ENCODE measurements around the gene CRLF1. TPM values are rescaled to one million over a fixed set of nuclear protein-coding genes. Genes with fewer than 3 reads are reported as not detected.

CRLF1 gene
- total and polyA plus RNA-seq, 10 of the 15 experiments (the other 5 are each of a cell fraction or from before 2014, with no cell fraction given), result 0.10 to 1.2 (median 0.49) TPM; not detected in 4

DNA sequence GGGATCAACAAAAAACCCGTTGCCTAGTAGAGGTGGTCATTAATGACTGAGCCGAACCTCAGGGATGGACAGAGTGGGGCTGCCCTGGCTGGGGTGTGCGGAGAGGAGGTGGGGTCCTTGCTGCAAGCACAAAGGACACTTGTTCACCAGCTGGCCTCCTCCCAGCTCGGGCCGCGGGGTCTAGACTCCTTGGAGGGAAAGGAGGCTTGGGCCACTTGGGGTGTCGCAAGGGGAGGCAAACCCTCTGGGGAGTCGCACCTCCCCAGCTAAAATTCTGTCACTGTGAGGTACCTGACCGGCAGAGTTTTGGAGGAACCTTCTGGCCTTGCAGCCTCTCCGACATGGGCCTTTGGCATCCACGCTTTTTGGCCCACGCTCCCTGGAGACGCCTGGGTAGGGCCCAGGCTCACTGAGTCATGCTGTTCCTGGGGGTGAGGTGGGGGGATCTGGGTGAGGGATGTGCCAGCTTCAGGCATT is 38.5 kb upstream of the CRLF1 start (continued):
- no peak for TF ChIP-seq HDAC6 (IDR thresholded peaks at IDR 0.05; ENCODE audit: unreplicated experiment)

DNA sequence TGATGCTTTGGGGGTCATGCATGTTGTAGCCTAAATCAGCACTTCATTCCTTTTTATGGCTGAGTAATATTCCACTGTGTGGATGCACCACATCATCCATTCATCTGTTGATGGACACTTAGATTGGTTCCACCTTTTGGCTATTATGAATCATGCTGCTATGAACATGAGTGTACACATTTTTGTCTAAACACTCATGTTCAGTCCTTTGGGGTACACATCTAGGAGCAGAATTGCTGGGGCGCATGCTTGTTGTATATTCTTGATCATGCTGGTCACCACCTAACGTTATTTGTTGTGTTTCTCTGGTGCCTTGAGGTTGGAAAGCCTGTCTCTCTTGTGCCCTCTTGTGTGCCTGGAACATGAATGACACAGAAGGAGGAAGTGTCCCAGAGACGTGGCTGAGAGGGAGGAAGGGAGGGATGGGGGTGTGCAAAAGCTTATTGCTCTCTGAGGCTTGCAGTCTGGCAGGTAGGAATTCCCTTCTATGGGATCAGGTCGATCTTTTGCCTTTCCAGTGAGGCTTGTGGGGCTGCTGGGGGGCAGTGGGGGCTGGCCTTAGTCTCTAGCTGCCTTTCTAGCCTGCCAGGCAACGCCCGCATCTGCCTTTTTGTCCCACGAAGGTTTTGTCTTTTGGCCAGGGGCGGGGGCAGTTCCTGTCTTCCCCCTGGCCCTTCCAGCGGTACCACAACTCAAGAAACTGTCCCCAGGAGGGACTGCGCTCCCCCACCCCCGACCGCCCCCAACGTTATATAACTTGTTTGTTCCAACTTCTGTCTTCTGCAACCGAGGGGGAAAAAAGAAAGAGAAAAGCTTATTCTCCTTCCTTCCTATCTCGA is 37.8 kb upstream of the CRLF1 start:
- FAIRE-seq (no peak), DNase-seq (ENCODE audit: low read depth, low spot score) (no peak), ATAC-seq (peak; percentile 59; the same call in 2 of the 3 replicates)
- in situ Hi-C loops (cut with MboI) (no loop called here), intact Hi-C loops (cut with micrococcal nuclease; ENCODE audit: unreplicated experiment) (no loop called here)
- ChIA-PET POLR2A (interaction anchor here (0.5 to 0.6 kb wide), 2 partner anchors 43 to 141 kb away, joined by 3 to 8 read pairs; no protein-coding TSS in a partner anchor), RAD21 (ENCODE audit: unreplicated experiment) (no interaction called here), CTCF (interaction anchor here (1.1 to 1.7 kb wide), 2 partner anchors 50 to 100 kb away, joined by 3 to 6 read pairs; no protein-coding TSS in a partner anchor), SMC1A (ENCODE audit: uncharacterized antibody, unreplicated experiment) (no interaction called here)
- Histone ChIP-seq H3K4me3 (no peak overlapping the region), H3K4me2 (ENCODE audit: control insufficient read depth, insufficient read depth) (0 out of 2 replicates have a peak overlapping the region, but pooled peaks have one; percentile 5), H3K4me1 (ENCODE audit: control insufficient read depth, insufficient read depth, low read length) (peaks cover 10% of the 10 kb centered on the region), H3K79me2 (ENCODE audit: control insufficient read depth, insufficient read depth, low read length) (no peaks in the 10 kb centered on the region; the same call in 1 of the 2 replicates), H2AFZ (ENCODE audit: control insufficient read depth, low read depth, low read length) (no peak overlapping the region), H3K27me3 (replicated peaks in 1 of 2; ENCODE audit: control insufficient read depth in 2 of 2, insufficient read depth in 2 of 2, low read length in 1 of 2) (no peaks in the 10 kb centered on the region), H4K20me1 (ENCODE audit: control insufficient read depth, insufficient read depth) (peaks cover 6% of the 10 kb centered on the region; the same call in 1 of the 2 replicates), H3K9me3 (replicated peaks; ENCODE audit: control insufficient read depth, insufficient read depth, low read length) (no peaks in the 10 kb centered on the region), H3K9ac (ENCODE audit: control insufficient read depth, insufficient read depth, low read length) (no peak overlapping the region), H3K27ac (ENCODE audit: control insufficient read depth, insufficient read depth) (no peak overlapping the region), H3K36me3 (ENCODE audit: control insufficient read depth in 2 of 2, insufficient read depth in 2 of 2, low read length in 1 of 2) (no peaks in the 10 kb centered on the region)
- BruUV-seq (replicated peaks), result no TSS peak
- WGBS (ENCODE audit: insufficient coverage, insufficient replicate concordance, low lambda C conversion rate, missing lambda C conversion rate), result 55% methylated on average over 15 of the region's 15 CpGs
- no peak for TF ChIP-seq POU2F2 (IDR thresholded peaks at IDR 0.05; ENCODE audit: borderline replicate concordance, low read depth, low read length)
- TF ChIP-seq, protein P1, sequence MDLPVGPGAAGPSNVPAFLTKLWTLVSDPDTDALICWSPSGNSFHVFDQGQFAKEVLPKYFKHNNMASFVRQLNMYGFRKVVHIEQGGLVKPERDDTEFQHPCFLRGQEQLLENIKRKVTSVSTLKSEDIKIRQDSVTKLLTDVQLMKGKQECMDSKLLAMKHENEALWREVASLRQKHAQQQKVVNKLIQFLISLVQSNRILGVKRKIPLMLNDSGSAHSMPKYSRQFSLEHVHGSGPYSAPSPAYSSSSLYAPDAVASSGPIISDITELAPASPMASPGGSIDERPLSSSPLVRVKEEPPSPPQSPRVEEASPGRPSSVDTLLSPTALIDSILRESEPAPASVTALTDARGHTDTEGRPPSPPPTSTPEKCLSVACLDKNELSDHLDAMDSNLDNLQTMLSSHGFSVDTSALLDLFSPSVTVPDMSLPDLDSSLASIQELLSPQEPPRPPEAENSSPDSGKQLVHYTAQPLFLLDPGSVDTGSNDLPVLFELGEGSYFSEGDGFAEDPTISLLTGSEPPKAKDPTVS (IDR thresholded peaks at IDR 0.05; ENCODE audit: low read depth, low read length), result no peak
- no peak for TF ChIP-seq ZNF384 (IDR thresholded peaks at IDR 0.05; ENCODE audit: borderline replicate concordance, low read depth, low read length)
- no peak for TF ChIP-seq JUNB (IDR thresholded peaks at IDR 0.05)
- TF ChIP-seq, protein P2, sequence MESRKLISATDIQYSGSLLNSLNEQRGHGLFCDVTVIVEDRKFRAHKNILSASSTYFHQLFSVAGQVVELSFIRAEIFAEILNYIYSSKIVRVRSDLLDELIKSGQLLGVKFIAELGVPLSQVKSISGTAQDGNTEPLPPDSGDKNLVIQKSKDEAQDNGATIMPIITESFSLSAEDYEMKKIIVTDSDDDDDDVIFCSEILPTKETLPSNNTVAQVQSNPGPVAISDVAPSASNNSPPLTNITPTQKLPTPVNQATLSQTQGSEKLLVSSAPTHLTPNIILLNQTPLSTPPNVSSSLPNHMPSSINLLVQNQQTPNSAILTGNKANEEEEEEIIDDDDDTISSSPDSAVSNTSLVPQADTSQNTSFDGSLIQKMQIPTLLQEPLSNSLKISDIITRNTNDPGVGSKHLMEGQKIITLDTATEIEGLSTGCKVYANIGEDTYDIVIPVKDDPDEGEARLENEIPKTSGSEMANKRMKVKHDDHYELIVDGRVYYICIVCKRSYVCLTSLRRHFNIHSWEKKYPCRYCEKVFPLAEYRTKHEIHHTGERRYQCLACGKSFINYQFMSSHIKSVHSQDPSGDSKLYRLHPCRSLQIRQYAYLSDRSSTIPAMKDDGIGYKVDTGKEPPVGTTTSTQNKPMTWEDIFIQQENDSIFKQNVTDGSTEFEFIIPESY (IDR thresholded peaks at IDR 0.05), result no peak
- TF ChIP-seq, protein P3, sequence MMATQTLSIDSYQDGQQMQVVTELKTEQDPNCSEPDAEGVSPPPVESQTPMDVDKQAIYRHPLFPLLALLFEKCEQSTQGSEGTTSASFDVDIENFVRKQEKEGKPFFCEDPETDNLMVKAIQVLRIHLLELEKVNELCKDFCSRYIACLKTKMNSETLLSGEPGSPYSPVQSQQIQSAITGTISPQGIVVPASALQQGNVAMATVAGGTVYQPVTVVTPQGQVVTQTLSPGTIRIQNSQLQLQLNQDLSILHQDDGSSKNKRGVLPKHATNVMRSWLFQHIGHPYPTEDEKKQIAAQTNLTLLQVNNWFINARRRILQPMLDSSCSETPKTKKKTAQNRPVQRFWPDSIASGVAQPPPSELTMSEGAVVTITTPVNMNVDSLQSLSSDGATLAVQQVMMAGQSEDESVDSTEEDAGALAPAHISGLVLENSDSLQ (IDR thresholded peaks at IDR 0.05), result peak; percentile 53; the same call in 1 of the 2 replicates
- peak; percentile 72; the same call in 1 of the 2 replicates for TF ChIP-seq SPI1 (IDR thresholded peaks at IDR 0.05; ENCODE audit: borderline replicate concordance, insufficient read depth, low read depth, low read length)
- 0 out of 2 replicates have a peak, but pooled peaks have one; percentile 8 for TF ChIP-seq RAD21 (IDR thresholded peaks at IDR 0.05; ENCODE audit: insufficient read depth, low read depth, low read length)
- TF ChIP-seq POLR2AphosphoS5 (IDR thresholded peaks at IDR 0.05; ENCODE audit: low read length), result no peak
- TF ChIP-seq SREBF1 (IDR thresholded peaks at IDR 0.05; ENCODE audit: low read length), result no peak
- TF ChIP-seq, protein P4, sequence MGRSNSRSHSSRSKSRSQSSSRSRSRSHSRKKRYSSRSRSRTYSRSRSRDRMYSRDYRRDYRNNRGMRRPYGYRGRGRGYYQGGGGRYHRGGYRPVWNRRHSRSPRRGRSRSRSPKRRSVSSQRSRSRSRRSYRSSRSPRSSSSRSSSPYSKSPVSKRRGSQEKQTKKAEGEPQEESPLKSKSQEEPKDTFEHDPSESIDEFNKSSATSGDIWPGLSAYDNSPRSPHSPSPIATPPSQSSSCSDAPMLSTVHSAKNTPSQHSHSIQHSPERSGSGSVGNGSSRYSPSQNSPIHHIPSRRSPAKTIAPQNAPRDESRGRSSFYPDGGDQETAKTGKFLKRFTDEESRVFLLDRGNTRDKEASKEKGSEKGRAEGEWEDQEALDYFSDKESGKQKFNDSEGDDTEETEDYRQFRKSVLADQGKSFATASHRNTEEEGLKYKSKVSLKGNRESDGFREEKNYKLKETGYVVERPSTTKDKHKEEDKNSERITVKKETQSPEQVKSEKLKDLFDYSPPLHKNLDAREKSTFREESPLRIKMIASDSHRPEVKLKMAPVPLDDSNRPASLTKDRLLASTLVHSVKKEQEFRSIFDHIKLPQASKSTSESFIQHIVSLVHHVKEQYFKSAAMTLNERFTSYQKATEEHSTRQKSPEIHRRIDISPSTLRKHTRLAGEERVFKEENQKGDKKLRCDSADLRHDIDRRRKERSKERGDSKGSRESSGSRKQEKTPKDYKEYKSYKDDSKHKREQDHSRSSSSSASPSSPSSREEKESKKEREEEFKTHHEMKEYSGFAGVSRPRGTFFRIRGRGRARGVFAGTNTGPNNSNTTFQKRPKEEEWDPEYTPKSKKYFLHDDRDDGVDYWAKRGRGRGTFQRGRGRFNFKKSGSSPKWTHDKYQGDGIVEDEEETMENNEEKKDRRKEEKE (IDR thresholded peaks at IDR 0.05), result no peak
- TF ChIP-seq ZNF217 (IDR thresholded peaks at IDR 0.05), result no peak
